ENCODE data around the gene FAM171A2.

The FAM171A2 gene

DNA sequence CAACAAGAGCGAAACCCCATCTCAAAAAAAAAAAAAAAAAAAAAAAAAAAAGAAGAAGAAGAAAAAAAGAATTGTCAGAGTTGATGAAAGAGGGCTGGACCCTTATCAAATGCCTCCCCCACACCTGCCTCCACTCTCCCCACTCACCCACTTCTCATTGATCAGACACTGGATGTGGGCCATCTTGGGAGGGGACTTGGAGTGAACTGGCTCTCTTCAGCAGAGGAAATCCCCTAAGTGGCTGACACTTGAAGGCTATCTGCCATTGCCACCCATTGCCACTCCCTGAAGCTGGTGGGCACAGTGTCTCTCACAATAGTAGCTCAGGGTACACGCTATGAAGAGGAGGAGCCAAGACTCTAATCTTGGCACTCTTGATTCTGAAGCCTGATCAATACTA is 24.2 kb upstream of the FAM171A2 start:
- Histone ChIP-seq H3K79me2 (ENCODE audit: low read length) (no peaks in the 10 kb centered on the region), H3K36me3 (replicated peaks; ENCODE audit: insufficient read depth, low read length) (no peaks in the 10 kb centered on the region), H3K9me2 (replicated peaks; ENCODE audit: insufficient read depth, low read length) (no peaks in the 10 kb centered on the region), H3K9ac (ENCODE audit: low read length) (no peak overlapping the region), H3K27ac (ENCODE audit: low read length) (no peak overlapping the region), H3F3A (ENCODE audit: insufficient read depth, low read length) (no peaks in the 10 kb centered on the region), H3K4me1 (ENCODE audit: low read length) (no peaks in the 10 kb centered on the region), H2AFZ (ENCODE audit: low read length) (no peak overlapping the region), H3K4me2 (ENCODE audit: low read depth, low read length) (no peak overlapping the region), H3K27me3 (replicated peaks; ENCODE audit: insufficient read depth, low read length) (peaks cover 9% of the 10 kb centered on the region), H3K9me3 (replicated peaks; ENCODE audit: insufficient read depth, low read length) (no peaks in the 10 kb centered on the region), H3K4me3 (ENCODE audit: low read length) (no peak overlapping the region), H4K20me1 (ENCODE audit: insufficient read depth, low read length) (no peaks in the 10 kb centered on the region)
- DNase-seq: no peak
- TF ChIP-seq, protein P1, sequence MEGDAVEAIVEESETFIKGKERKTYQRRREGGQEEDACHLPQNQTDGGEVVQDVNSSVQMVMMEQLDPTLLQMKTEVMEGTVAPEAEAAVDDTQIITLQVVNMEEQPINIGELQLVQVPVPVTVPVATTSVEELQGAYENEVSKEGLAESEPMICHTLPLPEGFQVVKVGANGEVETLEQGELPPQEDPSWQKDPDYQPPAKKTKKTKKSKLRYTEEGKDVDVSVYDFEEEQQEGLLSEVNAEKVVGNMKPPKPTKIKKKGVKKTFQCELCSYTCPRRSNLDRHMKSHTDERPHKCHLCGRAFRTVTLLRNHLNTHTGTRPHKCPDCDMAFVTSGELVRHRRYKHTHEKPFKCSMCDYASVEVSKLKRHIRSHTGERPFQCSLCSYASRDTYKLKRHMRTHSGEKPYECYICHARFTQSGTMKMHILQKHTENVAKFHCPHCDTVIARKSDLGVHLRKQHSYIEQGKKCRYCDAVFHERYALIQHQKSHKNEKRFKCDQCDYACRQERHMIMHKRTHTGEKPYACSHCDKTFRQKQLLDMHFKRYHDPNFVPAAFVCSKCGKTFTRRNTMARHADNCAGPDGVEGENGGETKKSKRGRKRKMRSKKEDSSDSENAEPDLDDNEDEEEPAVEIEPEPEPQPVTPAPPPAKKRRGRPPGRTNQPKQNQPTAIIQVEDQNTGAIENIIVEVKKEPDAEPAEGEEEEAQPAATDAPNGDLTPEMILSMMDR (IDR thresholded peaks at IDR 0.05; ENCODE audit: low read length): no peak
- TF ChIP-seq EZH2phosphoT487 (IDR thresholded peaks at IDR 0.05; ENCODE audit: low read length) (no peak), EZH2 (optimal IDR thresholded peaks at IDR 0.05; ENCODE audit: low read depth, low read length) (no peak)

DNA sequence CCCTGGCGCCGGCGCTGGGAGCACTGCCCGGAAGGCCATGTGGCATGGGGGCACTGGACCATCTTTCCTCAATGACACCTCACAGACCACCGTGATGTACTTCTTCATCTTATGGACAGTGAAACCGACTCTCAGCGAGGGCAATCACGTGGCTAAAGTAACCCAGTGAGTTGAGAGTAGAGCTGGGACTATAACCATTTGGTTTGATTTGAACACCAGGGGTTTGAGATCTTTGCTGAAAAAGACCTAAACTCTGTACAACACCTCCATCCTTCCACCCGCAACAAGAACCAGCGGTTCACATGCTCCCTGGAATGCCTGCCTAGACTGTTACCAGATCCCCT is 22.5 kb upstream of the FAM171A2 start:
- H4K20me1 ChIP-seq (ENCODE audit: insufficient read depth, low read length): no peaks in the 10 kb centered on the region
- no peaks in the 10 kb centered on the region for H3K36me3 ChIP-seq (replicated peaks; ENCODE audit: insufficient read depth, low read length)
- no peaks in the 10 kb centered on the region for H3K4me1 ChIP-seq (ENCODE audit: low read length)
- no peak for DNase-seq
- H3K9me3 ChIP-seq (replicated peaks; ENCODE audit: insufficient read depth, low read length): no peaks in the 10 kb centered on the region
- no peak overlapping the region for H3K27ac ChIP-seq (ENCODE audit: low read length)
- no peak overlapping the region; the same call in 1 of the 2 replicates for H3K4me3 ChIP-seq (ENCODE audit: low read length)
- H3F3A ChIP-seq (ENCODE audit: insufficient read depth, low read length): no peaks in the 10 kb centered on the region
- peaks cover 24% of the 10 kb centered on the region for H3K27me3 ChIP-seq (replicated peaks; ENCODE audit: insufficient read depth, low read length)
- no peaks in the 10 kb centered on the region for H3K79me2 ChIP-seq (ENCODE audit: low read length)
- TF ChIP-seq EZH2phosphoT487 (IDR thresholded peaks at IDR 0.05; ENCODE audit: low read length) (no peak), EZH2 (optimal IDR thresholded peaks at IDR 0.05; ENCODE audit: low read depth, low read length) (no peak)
- TF ChIP-seq, protein P1 (IDR thresholded peaks at IDR 0.05; ENCODE audit: low read length): no peak
- H3K9me2 ChIP-seq (replicated peaks; ENCODE audit: insufficient read depth, low read length): no peaks in the 10 kb centered on the region
- no peak overlapping the region for H3K9ac ChIP-seq (ENCODE audit: low read length)
- peak overlapping the region; percentile 98; the same call in 1 of the 2 replicates for H3K4me2 ChIP-seq (ENCODE audit: low read depth, low read length)
- peak overlapping the region; percentile 90; the same call in 1 of the 2 replicates for H2AFZ ChIP-seq (ENCODE audit: low read length)

DNA sequence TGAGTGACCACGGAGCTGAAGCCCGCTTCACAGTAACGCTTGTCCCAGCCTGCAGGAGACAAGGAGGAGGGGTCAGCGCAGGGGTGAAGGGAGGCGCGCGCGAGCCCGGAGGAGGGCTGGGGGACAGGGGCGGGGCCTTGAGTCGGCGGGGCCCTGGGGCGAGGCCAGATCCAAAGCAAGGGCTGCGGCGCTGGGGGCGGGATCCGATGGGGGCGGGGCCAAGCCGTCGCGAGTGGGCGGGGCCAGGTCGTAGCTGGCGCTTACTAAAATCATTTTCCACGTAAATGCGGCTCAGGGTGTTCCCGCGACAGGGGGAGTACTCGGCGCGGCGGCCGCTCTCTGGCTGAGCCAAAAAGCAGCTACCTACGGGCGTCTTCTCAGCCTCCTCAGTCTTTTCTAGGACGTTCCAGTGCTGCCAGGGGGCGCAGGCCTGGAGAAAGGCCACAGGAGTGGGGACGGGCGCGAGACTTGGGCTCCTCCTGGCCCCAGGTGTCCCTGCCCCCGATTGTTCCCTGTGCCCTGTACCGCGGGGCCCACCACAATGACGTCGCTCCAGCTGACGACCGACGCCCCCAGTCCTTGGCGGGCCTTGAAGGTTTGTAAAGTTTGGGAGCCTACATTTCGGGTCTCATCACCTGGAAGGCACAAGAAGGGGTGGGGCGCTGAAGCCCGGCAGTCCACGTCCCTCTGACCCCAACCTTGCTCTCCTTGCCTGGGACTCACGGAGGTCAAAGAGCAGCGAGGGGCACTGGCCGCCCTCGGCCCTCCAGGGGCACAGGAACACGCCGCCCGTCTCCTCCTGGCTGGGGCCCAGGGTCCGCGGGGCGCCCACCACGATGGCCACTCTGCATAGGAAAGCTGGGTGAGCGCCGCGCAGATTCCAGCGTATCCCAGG is 21.9 kb upstream of the FAM171A2 start:
- Histone ChIP-seq H3F3A (ENCODE audit: insufficient read depth, low read length) (no peaks in the 10 kb centered on the region), H3K4me3 (ENCODE audit: low read length) (peak overlapping the region; percentile 64), H2AFZ (ENCODE audit: low read length) (peak overlapping the region; percentile 90), H3K27me3 (replicated peaks; ENCODE audit: insufficient read depth, low read length) (peaks cover 31% of the 10 kb centered on the region), H3K9me3 (replicated peaks; ENCODE audit: insufficient read depth, low read length) (no peaks in the 10 kb centered on the region), H4K20me1 (ENCODE audit: insufficient read depth, low read length) (no peaks in the 10 kb centered on the region), H3K4me1 (ENCODE audit: low read length) (no peaks in the 10 kb centered on the region), H3K4me2 (ENCODE audit: low read depth, low read length) (peak overlapping the region; percentile 98), H3K27ac (ENCODE audit: low read length) (no peak overlapping the region), H3K9ac (ENCODE audit: low read length) (peak overlapping the region; percentile 37; the same call in 1 of the 2 replicates), H3K36me3 (replicated peaks; ENCODE audit: insufficient read depth, low read length) (no peaks in the 10 kb centered on the region), H3K9me2 (replicated peaks; ENCODE audit: insufficient read depth, low read length) (no peaks in the 10 kb centered on the region), H3K79me2 (ENCODE audit: low read length) (no peaks in the 10 kb centered on the region)
- TF ChIP-seq EZH2phosphoT487 (IDR thresholded peaks at IDR 0.05; ENCODE audit: low read length): no peak
- TF ChIP-seq, protein P1 (IDR thresholded peaks at IDR 0.05; ENCODE audit: low read length): peak; percentile 19; the same call in 1 of the 2 replicates
- DNase-seq: peak; percentile 76
